PFSK-1 (cell line): ENCODE measurements around the gene FAM50B.

Source experiments
- FOXP2 ChIP-seq: optimal IDR thresholded peaks from 2 replicates; pipeline ENCODE3; 2011; ENCODE audit warnings: borderline replicate concordance, control low read depth, inconsistent platforms; ENCODE audit not compliant: insufficient read depth; ENCODE audit errors: extremely low read length, extremely low read depth
- POLR2AphosphoS5 ChIP-seq: IDR thresholded peaks from 2 replicates; pipeline ENCODE4 v1.6.1; 2012; ENCODE audit warnings: low read depth, mild to moderate bottlenecking, control low read depth, low read length, moderate library complexity
- REST ChIP-seq, 2 experiments: IDR thresholded peaks; 2 replicates each; pipeline versions ENCODE4 v1.6.1 to v1.8.0; 2011 to 2012; ENCODE audit warnings: low read depth in 2 of 2, low read length in 2 of 2, control low read depth in 1 of 2, inconsistent platforms in 1 of 2, mild to moderate bottlenecking in 1 of 2, moderate library complexity in 1 of 2; ENCODE audit not compliant: insufficient read depth in 1 of 2
- TAF1 ChIP-seq: IDR thresholded peaks from 2 replicates; pipeline ENCODE4 v1.6.1; 2012; ENCODE audit warnings: low read length, control low read depth, borderline replicate concordance; ENCODE audit not compliant: insufficient read depth

GRCh38 chr6:3823671-3824070, 25.5 kb upstream of the FAM50B start:
- TF ChIP-seq POLR2AphosphoS5 = no peak
- no peak for TF ChIP-seq FOXP2
- no peak for TF ChIP-seq TAF1
- TF ChIP-seq REST (IDR thresholded peaks at IDR 0.05; ENCODE audit: insufficient read depth in 1 of 2, low read depth in 2 of 2, low read length in 2 of 2) = no peak
